GM18511 (cell line): ENCODE measurements around the gene NKX6-1.

Experiments
- ATAC-seq: cut with Tn5 transposase; IDR thresholded peaks from one replicate; pipeline ENCODE4 v1.9.1; 2021; ENCODE audit warnings: mild to moderate bottlenecking, moderate library complexity; ENCODE audit not compliant: unreplicated experiment

The NKX6-1 gene

GRCh38 chr4:84481077-84481859 is 17.8 kb downstream of the NKX6-1 start:
- ATAC-seq = no peak

- no peak for ATAC-seq
Observed at GRCh38 chr4:84480082-84480481, 19.0 kb downstream of the NKX6-1 start.

DNA sequence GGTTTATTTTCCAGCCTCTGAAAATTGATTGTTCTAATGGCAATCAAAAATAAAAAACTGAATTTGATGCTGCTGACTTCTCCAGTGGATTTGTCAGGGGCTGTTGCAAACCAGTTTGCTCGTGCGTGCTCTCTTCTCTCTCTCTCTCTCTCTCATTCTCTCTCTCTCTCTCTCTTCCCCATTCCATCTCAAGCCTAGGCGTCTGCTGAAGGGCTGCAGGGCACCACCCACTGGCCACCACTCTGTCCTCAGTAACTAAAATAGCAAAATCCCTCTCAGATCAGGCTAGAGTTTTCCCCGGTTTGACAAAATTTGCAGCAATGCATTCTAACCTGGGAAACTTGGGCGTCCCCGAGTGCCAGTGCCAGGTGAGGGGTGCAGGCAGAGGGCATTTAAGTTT is 19.4 kb downstream of the NKX6-1 start:
- ATAC-seq = no peak

DNA sequence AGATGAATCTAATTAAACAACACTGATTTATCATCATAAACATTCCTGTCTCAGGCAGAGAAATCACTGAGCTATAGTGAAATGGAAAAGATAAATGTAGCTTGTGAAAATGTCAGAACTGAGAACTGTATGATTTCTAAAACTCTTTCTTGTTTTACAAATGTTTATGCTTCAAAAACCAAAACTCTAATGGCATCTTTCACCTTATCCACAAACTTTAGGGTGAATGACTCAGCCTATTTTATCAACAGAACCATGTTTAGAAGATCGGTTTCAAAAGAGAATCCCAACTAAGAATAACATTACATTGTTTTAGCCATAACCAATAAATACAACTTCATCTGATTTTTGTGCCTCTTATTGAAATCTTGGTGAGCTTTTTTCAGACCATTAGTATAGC is 21.4 kb downstream of the NKX6-1 start:
- ATAC-seq = no peak

- ATAC-seq = no peak
Observed at GRCh38 chr4:84474107-84474506, 25.0 kb downstream of the NKX6-1 start.

GRCh38 chr4:84472154-84472553 is 26.9 kb downstream of the NKX6-1 start:
- ATAC-seq = no peak

DNA sequence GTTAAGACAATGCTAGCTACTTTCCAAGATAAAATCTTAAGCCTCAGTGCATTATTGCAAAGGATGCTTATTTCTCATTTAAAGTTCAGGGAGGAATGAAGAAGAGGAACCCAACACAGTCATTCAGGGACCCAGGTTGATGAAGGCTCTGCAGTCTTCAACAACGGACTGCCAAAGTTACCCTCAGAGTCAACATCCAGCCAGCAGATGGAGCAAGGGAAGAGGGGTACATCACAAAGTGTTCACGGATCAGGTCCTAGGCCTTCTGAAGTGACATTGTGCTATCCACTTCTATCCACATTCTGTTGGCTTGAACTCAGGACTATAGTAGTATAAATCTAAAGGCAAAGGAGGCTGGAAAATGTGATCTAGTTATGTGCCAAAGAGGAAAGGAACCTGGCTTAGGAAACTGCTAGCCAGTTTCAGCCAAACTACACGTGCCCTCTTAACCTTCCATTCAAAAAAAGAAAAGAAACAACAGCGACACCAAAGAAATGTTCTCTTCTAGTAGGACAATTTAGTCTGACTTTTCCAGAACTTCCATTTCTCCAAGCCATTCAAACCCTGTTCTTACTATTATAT is 28.8 kb downstream of the NKX6-1 start:
- no peak for ATAC-seq

DNA sequence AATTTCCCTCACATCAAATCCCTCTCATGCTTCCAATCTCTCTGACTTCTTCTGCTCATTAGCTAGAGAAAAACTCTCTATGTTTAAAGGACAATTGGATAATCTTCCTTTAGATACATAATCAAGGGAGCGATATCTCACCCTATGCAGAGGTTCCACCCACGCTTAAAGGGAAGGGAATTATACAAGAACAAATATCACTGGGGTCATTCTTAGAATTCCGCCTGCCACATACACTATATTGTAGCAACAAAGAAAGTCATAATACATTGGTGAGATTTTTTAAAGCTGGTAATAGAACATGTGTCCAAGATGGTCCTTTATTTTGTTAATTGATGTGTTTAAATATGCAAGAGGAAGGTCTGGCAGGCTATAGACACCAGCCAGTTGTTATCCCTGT is 31.5 kb downstream of the NKX6-1 start:
- no peak for ATAC-seq

DNA sequence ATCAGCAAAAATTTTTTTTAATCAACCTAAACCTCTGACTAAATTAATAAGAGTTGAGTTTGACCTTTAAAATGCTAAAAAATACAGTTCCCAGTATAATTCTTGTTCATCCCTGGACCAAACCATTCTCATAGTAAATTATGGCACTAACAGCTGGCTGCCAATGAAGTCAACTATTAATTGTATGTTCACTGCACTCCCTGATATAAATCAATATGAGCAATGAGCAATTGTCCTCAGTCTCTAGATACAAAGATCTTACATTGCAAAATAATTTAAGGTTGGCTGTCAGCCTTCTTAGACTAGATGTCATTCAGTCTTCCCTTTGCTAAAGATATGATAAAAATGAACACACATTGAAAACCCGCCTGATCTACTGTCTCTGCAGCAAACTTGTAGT is 39.3 kb downstream of the NKX6-1 start:
- no peak for ATAC-seq

DNA sequence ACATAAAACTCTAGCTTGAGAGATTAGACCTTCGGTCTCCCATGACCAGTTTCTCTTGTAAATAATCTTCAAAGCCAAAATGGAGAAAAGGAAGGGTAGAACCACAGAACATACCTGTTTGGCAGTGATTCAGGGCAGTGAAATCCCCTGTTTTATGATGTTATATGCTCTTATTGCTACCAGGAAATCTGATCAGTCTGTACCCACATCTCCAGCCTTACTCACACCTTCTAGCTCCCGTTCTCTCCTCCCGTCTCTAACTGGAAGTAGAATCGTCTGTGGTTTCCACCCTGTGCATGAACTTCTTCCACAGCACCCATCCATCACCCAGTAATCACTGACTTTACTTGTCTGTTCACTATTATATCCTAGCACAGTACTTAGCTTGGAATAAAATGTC is 42.9 kb downstream of the NKX6-1 start:
- no peak for ATAC-seq

DNA sequence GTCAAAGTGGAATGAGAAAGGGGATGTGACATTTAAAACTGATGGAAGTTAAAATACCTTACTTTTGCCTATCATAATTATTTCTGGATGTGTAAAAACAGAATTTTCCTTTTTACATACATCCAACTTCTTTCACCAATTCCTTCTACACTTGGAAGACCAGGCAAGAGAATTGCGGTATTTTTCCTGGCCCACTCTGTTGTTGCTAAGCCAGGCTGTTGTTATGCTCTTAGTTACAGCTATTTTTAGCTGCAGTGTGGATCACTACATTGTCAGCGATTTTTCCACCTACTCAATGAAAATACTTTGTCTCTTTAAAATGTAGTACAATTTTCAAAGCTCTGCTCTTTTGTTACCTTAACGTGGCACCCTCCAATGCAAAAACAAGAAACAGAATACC is 43.4 kb downstream of the NKX6-1 start:
- no peak for ATAC-seq

GRCh38 chr4:84451546-84451945 is 47.5 kb downstream of the NKX6-1 start:
- ATAC-seq = no peak

DNA sequence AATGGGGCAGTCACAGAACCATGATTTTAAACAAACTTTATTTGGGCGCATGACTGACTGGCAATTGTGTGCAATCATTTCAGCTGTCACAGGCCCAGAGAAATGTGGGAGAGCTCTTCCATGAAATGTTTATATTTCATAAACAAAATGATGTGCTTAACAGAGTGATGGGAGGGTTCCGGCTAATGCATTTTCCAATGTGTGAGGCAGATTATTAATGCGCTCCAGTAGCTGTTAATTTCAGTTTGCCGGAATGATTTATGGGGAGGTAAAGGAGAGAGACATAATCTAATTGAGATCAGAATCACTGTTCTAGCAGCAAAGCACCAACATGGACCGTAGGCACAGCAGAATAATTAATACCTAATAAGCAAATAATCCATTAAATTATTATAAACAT is 55.6 kb downstream of the NKX6-1 start:
- ATAC-seq = no peak

- ATAC-seq = no peak
Observed at GRCh38 chr4:84442778-84443177, 56.3 kb downstream of the NKX6-1 start.
